ENCODE data around the gene RUNX1. TPM values are rescaled to one million over a fixed set of nuclear protein-coding genes. Genes with fewer than 3 reads are reported as not detected.
"Not testable (repeated sequence)": the region's sequence is repeated elsewhere in the genome, so short reads cannot be mapped to it uniquely, and the experiment has no call there.

RUNX1 gene
- total RNA-seq, 1 donor from 2014 or later, result 7.8 TPM

GRCh38 chr21:34804584-34804983, 244.5 kb downstream of the RUNX1 start:
- not testable (repeated sequence) for H3K9ac ChIP-seq (ENCODE audit: low read depth in 1 of 3, low read length in 3 of 3); H3K9me3 ChIP-seq (ENCODE audit: control insufficient read depth in 3 of 3, low read length in 3 of 3); H3K27me3 ChIP-seq (ENCODE audit: control insufficient read depth in 3 of 3, insufficient read depth in 3 of 3, low read length in 3 of 3); H3K4me3 ChIP-seq (ENCODE audit: low read length in 3 of 3); H3K36me3 ChIP-seq (ENCODE audit: control insufficient read depth in 3 of 3, insufficient read depth in 3 of 3, low read length in 3 of 3)
- Histone ChIP-seq H3K27ac (ENCODE audit: low read depth, low read length) (peak overlapping the region; percentile 14), H3K4me1 (ENCODE audit: control insufficient read depth in 3 of 3, insufficient read depth in 3 of 3, low read length in 3 of 3) (peaks cover 15 to 39% (median 26%) of the 10 kb centered on the region in 3 donors)

GRCh38 chr21:34803782-34804370, 245.2 kb downstream of the RUNX1 start:
- peak overlapping the region; percentile 3 for H3K27ac ChIP-seq (ENCODE audit: low read depth, low read length)
- no peak overlapping the region for H3K4me3 ChIP-seq (ENCODE audit: low read length in 3 of 3)
- H3K9ac ChIP-seq (ENCODE audit: low read depth in 1 of 3, low read length in 3 of 3), result no peak overlapping the region
- peaks cover 0 to 9% (median 9%) of the 10 kb centered on the region in 3 donors for H3K36me3 ChIP-seq (ENCODE audit: control insufficient read depth in 3 of 3, insufficient read depth in 3 of 3, low read length in 3 of 3)
- H3K4me1 ChIP-seq (ENCODE audit: control insufficient read depth in 3 of 3, insufficient read depth in 3 of 3, low read length in 3 of 3), result peaks cover 15 to 32% (median 24%) of the 10 kb centered on the region in 3 donors
- no peaks in the 10 kb centered on the region for H3K27me3 ChIP-seq (ENCODE audit: control insufficient read depth in 3 of 3, insufficient read depth in 3 of 3, low read length in 3 of 3)
- H3K9me3 ChIP-seq (ENCODE audit: control insufficient read depth in 3 of 3, low read length in 3 of 3), result no peaks in the 10 kb centered on the region

GRCh38 chr21:34802180-34802899, 246.8 kb downstream of the RUNX1 start:
- H3K9me3 ChIP-seq (ENCODE audit: control insufficient read depth in 3 of 3, low read length in 3 of 3), result no peaks in the 10 kb centered on the region
- no peak overlapping the region for H3K4me3 ChIP-seq (ENCODE audit: low read length in 3 of 3)
- H3K9ac ChIP-seq (ENCODE audit: low read depth in 1 of 3, low read length in 3 of 3), result no peak overlapping the region
- peaks cover 6 to 24% (median 22%) of the 10 kb centered on the region in 3 donors for H3K4me1 ChIP-seq (ENCODE audit: control insufficient read depth in 3 of 3, insufficient read depth in 3 of 3, low read length in 3 of 3)
- no peaks in the 10 kb centered on the region for H3K27me3 ChIP-seq (ENCODE audit: control insufficient read depth in 3 of 3, insufficient read depth in 3 of 3, low read length in 3 of 3)
- H3K27ac ChIP-seq (ENCODE audit: low read depth, low read length), result peak overlapping the region; percentile 54
- H3K36me3 ChIP-seq (ENCODE audit: control insufficient read depth in 3 of 3, insufficient read depth in 3 of 3, low read length in 3 of 3), result peaks cover 3 to 16% (median 9%) of the 10 kb centered on the region in 3 donors

- Histone ChIP-seq H3K9me3 (ENCODE audit: control insufficient read depth in 3 of 3, low read length in 3 of 3) (no peaks in the 10 kb centered on the region), H3K27me3 (ENCODE audit: control insufficient read depth in 3 of 3, insufficient read depth in 3 of 3, low read length in 3 of 3) (no peaks in the 10 kb centered on the region), H3K4me3 (ENCODE audit: low read length in 3 of 3) (no peak overlapping the region), H3K4me1 (ENCODE audit: control insufficient read depth in 3 of 3, insufficient read depth in 3 of 3, low read length in 3 of 3) (peaks cover 11 to 32% (median 29%) of the 10 kb centered on the region in 3 donors), H3K9ac (ENCODE audit: low read depth in 1 of 3, low read length in 3 of 3) (no peak overlapping the region), H3K27ac (ENCODE audit: low read depth, low read length) (peak overlapping the region; percentile 54), H3K36me3 (ENCODE audit: control insufficient read depth in 3 of 3, insufficient read depth in 3 of 3, low read length in 3 of 3) (peaks cover 3 to 17% (median 9%) of the 10 kb centered on the region in 3 donors)
Observed at GRCh38 chr21:34801519-34802132, 247.5 kb downstream of the RUNX1 start.

GRCh38 chr21:34800797-34801518, 248.1 kb downstream of the RUNX1 start:
- Histone ChIP-seq H3K27ac (ENCODE audit: low read depth, low read length) (peak overlapping the region; percentile 54), H3K9ac (ENCODE audit: low read depth in 1 of 3, low read length in 3 of 3) (no peak overlapping the region), H3K36me3 (ENCODE audit: control insufficient read depth in 3 of 3, insufficient read depth in 3 of 3, low read length in 3 of 3) (peaks cover 3 to 17% (median 9%) of the 10 kb centered on the region in 3 donors), H3K4me1 (ENCODE audit: control insufficient read depth in 3 of 3, insufficient read depth in 3 of 3, low read length in 3 of 3) (peaks cover 18 to 38% (median 36%) of the 10 kb centered on the region in 3 donors), H3K9me3 (ENCODE audit: control insufficient read depth in 3 of 3, low read length in 3 of 3) (no peaks in the 10 kb centered on the region), H3K27me3 (ENCODE audit: control insufficient read depth in 3 of 3, insufficient read depth in 3 of 3, low read length in 3 of 3) (no peaks in the 10 kb centered on the region), H3K4me3 (ENCODE audit: low read length in 3 of 3) (no peak overlapping the region)

- Histone ChIP-seq H3K9ac (ENCODE audit: low read depth in 1 of 3, low read length in 3 of 3) (no peak overlapping the region), H3K9me3 (ENCODE audit: control insufficient read depth in 3 of 3, low read length in 3 of 3) (no peaks in the 10 kb centered on the region), H3K36me3 (ENCODE audit: control insufficient read depth in 3 of 3, insufficient read depth in 3 of 3, low read length in 3 of 3) (peaks cover 3 to 17% (median 9%) of the 10 kb centered on the region in 3 donors), H3K27ac (ENCODE audit: low read depth, low read length) (no peak overlapping the region), H3K4me3 (ENCODE audit: low read length in 3 of 3) (no peak overlapping the region), H3K4me1 (ENCODE audit: control insufficient read depth in 3 of 3, insufficient read depth in 3 of 3, low read length in 3 of 3) (peaks cover 31 to 54% (median 53%) of the 10 kb centered on the region in 3 donors), H3K27me3 (ENCODE audit: control insufficient read depth in 3 of 3, insufficient read depth in 3 of 3, low read length in 3 of 3) (no peaks in the 10 kb centered on the region)
Observed at GRCh38 chr21:34799092-34799491, 250.0 kb downstream of the RUNX1 start.

GRCh38 chr21:34797921-34798535, 251.1 kb downstream of the RUNX1 start:
- no peak overlapping the region for H3K9ac ChIP-seq (ENCODE audit: low read depth in 1 of 3, low read length in 3 of 3)
- H3K27ac ChIP-seq (ENCODE audit: low read depth, low read length), result peak overlapping the region; percentile 88
- H3K36me3 ChIP-seq (ENCODE audit: control insufficient read depth in 3 of 3, insufficient read depth in 3 of 3, low read length in 3 of 3), result peaks cover 3 to 19% (median 9%) of the 10 kb centered on the region in 3 donors
- no peak overlapping the region for H3K4me3 ChIP-seq (ENCODE audit: low read length in 3 of 3)
- H3K27me3 ChIP-seq (ENCODE audit: control insufficient read depth in 3 of 3, insufficient read depth in 3 of 3, low read length in 3 of 3), result no peaks in the 10 kb centered on the region
- H3K9me3 ChIP-seq (ENCODE audit: control insufficient read depth in 3 of 3, low read length in 3 of 3), result no peaks in the 10 kb centered on the region
- H3K4me1 ChIP-seq (ENCODE audit: control insufficient read depth in 3 of 3, insufficient read depth in 3 of 3, low read length in 3 of 3), result peaks cover 31 to 54% (median 53%) of the 10 kb centered on the region in 3 donors

- Histone ChIP-seq H3K27ac (ENCODE audit: low read depth, low read length) (peak overlapping the region; percentile 88), H3K4me1 (ENCODE audit: control insufficient read depth in 3 of 3, insufficient read depth in 3 of 3, low read length in 3 of 3) (peaks cover 26 to 49% (median 44%) of the 10 kb centered on the region in 3 donors)
Observed at GRCh38 chr21:34797201-34797525, 251.9 kb downstream of the RUNX1 start.

GRCh38 chr21:34796518-34797200, 252.4 kb downstream of the RUNX1 start:
- Histone ChIP-seq H3K9me3 (ENCODE audit: control insufficient read depth in 3 of 3, low read length in 3 of 3) (no peaks in the 10 kb centered on the region), H3K27me3 (ENCODE audit: control insufficient read depth in 3 of 3, insufficient read depth in 3 of 3, low read length in 3 of 3) (no peaks in the 10 kb centered on the region), H3K4me1 (ENCODE audit: control insufficient read depth in 3 of 3, insufficient read depth in 3 of 3, low read length in 3 of 3) (peaks cover 25 to 45% (median 39%) of the 10 kb centered on the region in 3 donors), H3K9ac (ENCODE audit: low read depth in 1 of 3, low read length in 3 of 3) (peak overlapping the region in 1 of 3 donors; percentile 46), H3K36me3 (ENCODE audit: control insufficient read depth in 3 of 3, insufficient read depth in 3 of 3, low read length in 3 of 3) (peaks cover 3 to 23% (median 11%) of the 10 kb centered on the region in 3 donors), H3K4me3 (ENCODE audit: low read length in 3 of 3) (no peak overlapping the region), H3K27ac (ENCODE audit: low read depth, low read length) (peak overlapping the region; percentile 88)

More at GRCh38 chr21:34797201-34797525, 251.9 kb downstream of the RUNX1 start:
- peak overlapping the region in 1 of 3 donors; percentile 46 for H3K9ac ChIP-seq (ENCODE audit: low read depth in 1 of 3, low read length in 3 of 3)
- H3K36me3 ChIP-seq (ENCODE audit: control insufficient read depth in 3 of 3, insufficient read depth in 3 of 3, low read length in 3 of 3), result peaks cover 3 to 23% (median 11%) of the 10 kb centered on the region in 3 donors
- no peak overlapping the region for H3K4me3 ChIP-seq (ENCODE audit: low read length in 3 of 3)
- H3K9me3 ChIP-seq (ENCODE audit: control insufficient read depth in 3 of 3, low read length in 3 of 3), result no peaks in the 10 kb centered on the region
- no peaks in the 10 kb centered on the region for H3K27me3 ChIP-seq (ENCODE audit: control insufficient read depth in 3 of 3, insufficient read depth in 3 of 3, low read length in 3 of 3)
